GM12891 (cell line): ENCODE data around the gene ZDHHC24.

ENCODE experiments used
- POLR2A ChIP-seq: IDR thresholded peaks from 2 replicates; pipeline ENCODE4 v1.6.1; 2011; ENCODE audit warnings: low read depth, low read length, control low read depth
- POLR2AphosphoS5 ChIP-seq: IDR thresholded peaks from 2 replicates; pipeline ENCODE4 v1.6.1; 2011; ENCODE audit warnings: low read depth, low read length, control low read depth
- TAF1 ChIP-seq: IDR thresholded peaks from 2 replicates; pipeline ENCODE4 v1.6.1; 2011; ENCODE audit warnings: low read depth, low read length, control low read depth

DNA sequence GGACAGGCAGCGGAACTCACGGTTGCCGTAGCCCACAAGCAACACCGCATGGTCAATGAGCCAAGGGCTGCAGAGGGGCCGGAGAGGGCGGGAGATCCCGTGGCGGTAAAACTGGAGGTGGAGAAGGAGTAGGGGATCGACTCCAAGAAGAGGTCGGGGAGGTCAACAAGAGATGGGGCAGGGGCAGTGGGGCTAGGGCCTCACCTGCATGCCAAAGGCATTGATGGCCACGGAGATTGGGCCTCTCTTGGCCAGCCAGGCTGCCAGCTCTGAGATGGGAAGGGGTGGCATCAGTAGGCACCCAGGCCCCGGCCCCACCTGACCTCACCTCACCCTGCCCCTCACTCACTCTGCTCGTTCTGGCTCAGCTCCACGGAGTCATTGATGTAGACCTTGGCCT lies 18.7 kb upstream of the ZDHHC24 start:
- TF ChIP-seq POLR2AphosphoS5 (no peak), POLR2A (no peak), TAF1 (no peak)
